ENCODE data around the gene ZFAND6.

ZFAND6 gene

GRCh38 chr15:80066912-80067311 lies 7.4 kb downstream of the ZFAND6 start:
- Histone ChIP-seq H3K36me3 (ENCODE audit: insufficient read depth, low read length) (no peaks in the 10 kb centered on the region), H3K27me3 (ENCODE audit: insufficient read depth, low read length, poor library complexity, severe bottlenecking) (no peaks in the 10 kb centered on the region), H3K4me2 (ENCODE audit: low read depth, low read length, poor library complexity, severe bottlenecking) (peak overlapping the region; percentile 1), H2AFZ (ENCODE audit: low read length) (no peak overlapping the region), H3K9me3 (ENCODE audit: insufficient read depth, low read depth, low read length) (no peaks in the 10 kb centered on the region), H4K20me1 (ENCODE audit: insufficient read depth, low read length, poor library complexity, severe bottlenecking) (peaks cover 78% of the 10 kb centered on the region), H3K9ac (ENCODE audit: low read depth, low read length, poor library complexity, severe bottlenecking) (no peak overlapping the region), H3K79me2 (ENCODE audit: insufficient read depth, low read length) (peaks cover 95% of the 10 kb centered on the region), H3F3A (ENCODE audit: low read depth) (no peaks in the 10 kb centered on the region), H3K4me3 (ENCODE audit: low read length, poor library complexity, severe bottlenecking) (no peak overlapping the region), H3K4me1 (ENCODE audit: insufficient read depth, low read length, poor library complexity, severe bottlenecking) (peaks cover 54% of the 10 kb centered on the region), H3K9me2 (replicated peaks; ENCODE audit: low read depth, low read length) (no peaks in the 10 kb centered on the region)
- TF ChIP-seq EZH2phosphoT487 (IDR thresholded peaks at IDR 0.05; ENCODE audit: borderline replicate concordance) (no peak), CTCF (conservative IDR thresholded peaks at IDR 0.05; ENCODE audit: low read length) (no peak)

GRCh38 chr15:80068578-80068977 lies 9.1 kb downstream of the ZFAND6 start:
- Histone ChIP-seq H3K4me2 (ENCODE audit: low read depth, low read length, poor library complexity, severe bottlenecking) (peak overlapping the region; percentile 4), H3F3A (ENCODE audit: low read depth) (no peaks in the 10 kb centered on the region), H3K79me2 (ENCODE audit: insufficient read depth, low read length) (peaks cover 94% of the 10 kb centered on the region), H3K4me1 (ENCODE audit: insufficient read depth, low read length, poor library complexity, severe bottlenecking) (peaks cover 44% of the 10 kb centered on the region), H4K20me1 (ENCODE audit: insufficient read depth, low read length, poor library complexity, severe bottlenecking) (peaks cover 80% of the 10 kb centered on the region), H2AFZ (ENCODE audit: low read length) (no peak overlapping the region), H3K4me3 (ENCODE audit: low read length, poor library complexity, severe bottlenecking) (no peak overlapping the region), H3K36me3 (ENCODE audit: insufficient read depth, low read length) (no peaks in the 10 kb centered on the region), H3K9me3 (ENCODE audit: insufficient read depth, low read depth, low read length) (no peaks in the 10 kb centered on the region), H3K27me3 (ENCODE audit: insufficient read depth, low read length, poor library complexity, severe bottlenecking) (no peaks in the 10 kb centered on the region), H3K9me2 (replicated peaks; ENCODE audit: low read depth, low read length) (no peaks in the 10 kb centered on the region), H3K9ac (ENCODE audit: low read depth, low read length, poor library complexity, severe bottlenecking) (no peak overlapping the region)
- TF ChIP-seq EZH2phosphoT487 (IDR thresholded peaks at IDR 0.05; ENCODE audit: borderline replicate concordance): no peak
- no peak for TF ChIP-seq CTCF (conservative IDR thresholded peaks at IDR 0.05; ENCODE audit: low read length)

GRCh38 chr15:80070840-80071239 lies 11.4 kb downstream of the ZFAND6 start:
- Histone ChIP-seq H4K20me1 (ENCODE audit: insufficient read depth, low read length, poor library complexity, severe bottlenecking) (peaks cover 83% of the 10 kb centered on the region), H3K79me2 (ENCODE audit: insufficient read depth, low read length) (peaks cover 94% of the 10 kb centered on the region), H3K9me2 (replicated peaks; ENCODE audit: low read depth, low read length) (no peaks in the 10 kb centered on the region), H3K36me3 (ENCODE audit: insufficient read depth, low read length) (no peaks in the 10 kb centered on the region), H2AFZ (ENCODE audit: low read length) (no peak overlapping the region), H3K4me2 (ENCODE audit: low read depth, low read length, poor library complexity, severe bottlenecking) (peak overlapping the region; percentile 77), H3K9ac (ENCODE audit: low read depth, low read length, poor library complexity, severe bottlenecking) (no peak overlapping the region), H3F3A (ENCODE audit: low read depth) (no peaks in the 10 kb centered on the region), H3K4me1 (ENCODE audit: insufficient read depth, low read length, poor library complexity, severe bottlenecking) (peaks cover 47% of the 10 kb centered on the region), H3K27me3 (ENCODE audit: insufficient read depth, low read length, poor library complexity, severe bottlenecking) (no peaks in the 10 kb centered on the region), H3K4me3 (ENCODE audit: low read length, poor library complexity, severe bottlenecking) (no peak overlapping the region), H3K9me3 (ENCODE audit: insufficient read depth, low read depth, low read length) (no peaks in the 10 kb centered on the region)
- TF ChIP-seq CTCF (conservative IDR thresholded peaks at IDR 0.05; ENCODE audit: low read length): no peak
